ENCODE results near the gene SLC25A41. TPM values are rescaled to one million over a fixed set of nuclear protein-coding genes. Genes with fewer than 3 reads are reported as not detected.

Gene SLC25A41
- total and polyA plus RNA-seq, 9 of the 15 experiments (the other 6 are each of a cell fraction or from before 2014, with no cell fraction given): 0.08 to 4.2 (median 1.6) TPM

- TF ChIP-seq, protein P1, sequence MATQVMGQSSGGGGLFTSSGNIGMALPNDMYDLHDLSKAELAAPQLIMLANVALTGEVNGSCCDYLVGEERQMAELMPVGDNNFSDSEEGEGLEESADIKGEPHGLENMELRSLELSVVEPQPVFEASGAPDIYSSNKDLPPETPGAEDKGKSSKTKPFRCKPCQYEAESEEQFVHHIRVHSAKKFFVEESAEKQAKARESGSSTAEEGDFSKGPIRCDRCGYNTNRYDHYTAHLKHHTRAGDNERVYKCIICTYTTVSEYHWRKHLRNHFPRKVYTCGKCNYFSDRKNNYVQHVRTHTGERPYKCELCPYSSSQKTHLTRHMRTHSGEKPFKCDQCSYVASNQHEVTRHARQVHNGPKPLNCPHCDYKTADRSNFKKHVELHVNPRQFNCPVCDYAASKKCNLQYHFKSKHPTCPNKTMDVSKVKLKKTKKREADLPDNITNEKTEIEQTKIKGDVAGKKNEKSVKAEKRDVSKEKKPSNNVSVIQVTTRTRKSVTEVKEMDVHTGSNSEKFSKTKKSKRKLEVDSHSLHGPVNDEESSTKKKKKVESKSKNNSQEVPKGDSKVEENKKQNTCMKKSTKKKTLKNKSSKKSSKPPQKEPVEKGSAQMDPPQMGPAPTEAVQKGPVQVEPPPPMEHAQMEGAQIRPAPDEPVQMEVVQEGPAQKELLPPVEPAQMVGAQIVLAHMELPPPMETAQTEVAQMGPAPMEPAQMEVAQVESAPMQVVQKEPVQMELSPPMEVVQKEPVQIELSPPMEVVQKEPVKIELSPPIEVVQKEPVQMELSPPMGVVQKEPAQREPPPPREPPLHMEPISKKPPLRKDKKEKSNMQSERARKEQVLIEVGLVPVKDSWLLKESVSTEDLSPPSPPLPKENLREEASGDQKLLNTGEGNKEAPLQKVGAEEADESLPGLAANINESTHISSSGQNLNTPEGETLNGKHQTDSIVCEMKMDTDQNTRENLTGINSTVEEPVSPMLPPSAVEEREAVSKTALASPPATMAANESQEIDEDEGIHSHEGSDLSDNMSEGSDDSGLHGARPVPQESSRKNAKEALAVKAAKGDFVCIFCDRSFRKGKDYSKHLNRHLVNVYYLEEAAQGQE (IDR thresholded peaks at IDR 0.05; ENCODE audit: borderline replicate concordance): no peak
- TF ChIP-seq, protein P1 (CRISPR knock-in tag; IDR thresholded peaks at IDR 0.05; ENCODE audit: low read depth): peak; percentile 46; the same call in 1 of the 2 replicates
- TF ChIP-seq RBM39 (optimal IDR thresholded peaks at IDR 0.05; ENCODE audit: low read depth, low read length) (peak; percentile 66), POLR2G (IDR thresholded peaks at IDR 0.05; ENCODE audit: low read depth, low read length) (peak; percentile 83), NRF1 (conservative IDR thresholded peaks at IDR 0.05 in 1 of 2, IDR thresholded peaks at IDR 0.05 in 1 of 2) (peak; percentile 95 to 96), FOXK1 (CRISPR knock-in tag; IDR thresholded peaks at IDR 0.05; ENCODE audit: borderline replicate concordance) (0 out of 2 replicates have a peak, but pooled peaks have one; percentile 18), JUND (IDR thresholded peaks at IDR 0.05; ENCODE audit: borderline replicate concordance, low read depth, low read length) (0 out of 2 replicates have a peak, but pooled peaks have one; percentile 21), JUND (tag; IDR thresholded peaks at IDR 0.05; ENCODE audit: borderline replicate concordance, low read depth, low read length) (0 out of 3 replicates have a peak, but pooled peaks have one; percentile 63), NFATC3 (IDR thresholded peaks at IDR 0.05) (no peak), HDAC8 (tag; IDR thresholded peaks at IDR 0.05) (0 out of 2 replicates have a peak, but pooled peaks have one; percentile 48), CREB3L1 (IDR thresholded peaks at IDR 0.05; ENCODE audit: borderline replicate concordance, low read depth) (peak; percentile 66; the same call in 1 of the 2 replicates), ETV5 (CRISPR knock-in tag; IDR thresholded peaks at IDR 0.05; ENCODE audit: low read depth) (peak; percentile 53; the same call in 1 of the 2 replicates), TBP (optimal IDR thresholded peaks at IDR 0.05; ENCODE audit: low read depth, low read length) (peak; percentile 73), ATF7 (IDR thresholded peaks at IDR 0.05) (peak; percentile 95)
- TF ChIP-seq, protein P2, sequence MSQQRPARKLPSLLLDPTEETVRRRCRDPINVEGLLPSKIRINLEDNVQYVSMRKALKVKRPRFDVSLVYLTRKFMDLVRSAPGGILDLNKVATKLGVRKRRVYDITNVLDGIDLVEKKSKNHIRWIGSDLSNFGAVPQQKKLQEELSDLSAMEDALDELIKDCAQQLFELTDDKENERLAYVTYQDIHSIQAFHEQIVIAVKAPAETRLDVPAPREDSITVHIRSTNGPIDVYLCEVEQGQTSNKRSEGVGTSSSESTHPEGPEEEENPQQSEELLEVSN (IDR thresholded peaks at IDR 0.05; ENCODE audit: borderline replicate concordance in 1 of 2, extremely low read depth in 1 of 2, insufficient read depth in 1 of 2, insufficient read length in 1 of 2, low read depth in 1 of 2, low read length in 1 of 2, poor library complexity in 1 of 2, severe bottlenecking in 1 of 2): peak in 1 of 2 experiments; percentile 33
Measured at GRCh38 chr19:6393074-6393982, 40.2 kb downstream of the SLC25A41 start, which contains the start of gene GTF2F1 (continued).
